ENCODE results near the gene KIF17. TPM values are rescaled to one million over a fixed set of nuclear protein-coding genes. Genes with fewer than 3 reads are reported as not detected.
A peak's percentile ranks its signal among the peaks of the same experiment; 100 is the strongest.

Gene KIF17
- total RNA-seq, 1 donor from 2014 or later = 0.40 TPM

- peak overlapping the region; percentile 66 for H3K27ac Mint-ChIP-seq
- no peak for DNase-seq (ENCODE audit: low spot score in 2 of 2, unreplicated experiment in 2 of 2)
- H3K4me1 Mint-ChIP-seq = peaks cover 15% of the 10 kb centered on the region
- TF ChIP-seq, protein P1, sequence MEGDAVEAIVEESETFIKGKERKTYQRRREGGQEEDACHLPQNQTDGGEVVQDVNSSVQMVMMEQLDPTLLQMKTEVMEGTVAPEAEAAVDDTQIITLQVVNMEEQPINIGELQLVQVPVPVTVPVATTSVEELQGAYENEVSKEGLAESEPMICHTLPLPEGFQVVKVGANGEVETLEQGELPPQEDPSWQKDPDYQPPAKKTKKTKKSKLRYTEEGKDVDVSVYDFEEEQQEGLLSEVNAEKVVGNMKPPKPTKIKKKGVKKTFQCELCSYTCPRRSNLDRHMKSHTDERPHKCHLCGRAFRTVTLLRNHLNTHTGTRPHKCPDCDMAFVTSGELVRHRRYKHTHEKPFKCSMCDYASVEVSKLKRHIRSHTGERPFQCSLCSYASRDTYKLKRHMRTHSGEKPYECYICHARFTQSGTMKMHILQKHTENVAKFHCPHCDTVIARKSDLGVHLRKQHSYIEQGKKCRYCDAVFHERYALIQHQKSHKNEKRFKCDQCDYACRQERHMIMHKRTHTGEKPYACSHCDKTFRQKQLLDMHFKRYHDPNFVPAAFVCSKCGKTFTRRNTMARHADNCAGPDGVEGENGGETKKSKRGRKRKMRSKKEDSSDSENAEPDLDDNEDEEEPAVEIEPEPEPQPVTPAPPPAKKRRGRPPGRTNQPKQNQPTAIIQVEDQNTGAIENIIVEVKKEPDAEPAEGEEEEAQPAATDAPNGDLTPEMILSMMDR (IDR thresholded peaks at IDR 0.05; ENCODE audit: unreplicated experiment) = no peak
- no peaks in the 10 kb centered on the region for H3K9me3 Mint-ChIP-seq
- peak overlapping the region; percentile 65 for H3K4me3 Mint-ChIP-seq
- H3K27me3 Mint-ChIP-seq (ENCODE audit: low read depth) = peaks cover 8% of the 10 kb centered on the region
- H3K36me3 Mint-ChIP-seq = peaks cover under 1% of the 10 kb centered on the region
Measured at GRCh38 chr1:20632386-20632785, 85.4 kb downstream of the KIF17 start.

- no peak for DNase-seq (ENCODE audit: low spot score in 2 of 2, unreplicated experiment in 2 of 2)
- no peaks in the 10 kb centered on the region for H3K36me3 Mint-ChIP-seq
- H3K4me1 Mint-ChIP-seq = peaks cover 15% of the 10 kb centered on the region
- H3K4me3 Mint-ChIP-seq = no peak overlapping the region
- TF ChIP-seq, protein P1 (IDR thresholded peaks at IDR 0.05; ENCODE audit: unreplicated experiment) = no peak
- H3K27me3 Mint-ChIP-seq (ENCODE audit: low read depth) = peaks cover 20% of the 10 kb centered on the region
- no peaks in the 10 kb centered on the region for H3K9me3 Mint-ChIP-seq
- H3K27ac Mint-ChIP-seq = no peak overlapping the region
Measured at GRCh38 chr1:20630729-20631128, 87.1 kb downstream of the KIF17 start.

GRCh38 chr1:20626524-20626923 is 91.3 kb downstream of the KIF17 start:
- TF ChIP-seq, protein P1 (IDR thresholded peaks at IDR 0.05; ENCODE audit: unreplicated experiment) = no peak
- Mint-ChIP-seq H3K4me1 (no peaks in the 10 kb centered on the region), H3K27me3 (ENCODE audit: low read depth) (peaks cover 23% of the 10 kb centered on the region), H3K27ac (no peak overlapping the region), H3K9me3 (peaks cover 5% of the 10 kb centered on the region), H3K4me3 (no peak overlapping the region), H3K36me3 (no peaks in the 10 kb centered on the region)
- DNase-seq (ENCODE audit: low spot score in 2 of 2, unreplicated experiment in 2 of 2) = no peak

- Mint-ChIP-seq H3K27me3 (ENCODE audit: low read depth) (peaks cover 23% of the 10 kb centered on the region), H3K4me1 (no peaks in the 10 kb centered on the region), H3K27ac (no peak overlapping the region), H3K36me3 (no peaks in the 10 kb centered on the region), H3K9me3 (peaks cover 5% of the 10 kb centered on the region), H3K4me3 (no peak overlapping the region)
- TF ChIP-seq, protein P1 (IDR thresholded peaks at IDR 0.05; ENCODE audit: unreplicated experiment) = no peak
- no peak for DNase-seq (ENCODE audit: low spot score in 2 of 2, unreplicated experiment in 2 of 2)
Measured at GRCh38 chr1:20626098-20626427, 91.7 kb downstream of the KIF17 start.

GRCh38 chr1:20625176-20626097 is 92.4 kb downstream of the KIF17 start:
- H3K9me3 Mint-ChIP-seq = peaks cover 5% of the 10 kb centered on the region
- H3K27ac Mint-ChIP-seq = no peak overlapping the region
- peaks cover 23% of the 10 kb centered on the region for H3K27me3 Mint-ChIP-seq (ENCODE audit: low read depth)
- no peak overlapping the region for H3K4me3 Mint-ChIP-seq
- no peaks in the 10 kb centered on the region for H3K4me1 Mint-ChIP-seq
- DNase-seq (ENCODE audit: low spot score in 2 of 2, unreplicated experiment in 2 of 2) = no peak
- TF ChIP-seq, protein P1 (IDR thresholded peaks at IDR 0.05; ENCODE audit: unreplicated experiment) = no peak
- no peaks in the 10 kb centered on the region for H3K36me3 Mint-ChIP-seq
